OCI-LY3 (cell line): ENCODE data around the gene DNAJC7.

Experiments used
- H2AFZ ChIP-seq: fragments of 200-600, 300-600 bp; shearing (Covaris generic); 2 replicates; pipeline ENCODE4 v1.6.0; 2014; ENCODE audit warnings: antibody characterized with exemption, low read depth, low read length
- H3K27ac ChIP-seq: fragments of 200-600, 300-600 bp; sonication (generic); 2 replicates; pipeline ENCODE4 v1.5.1; 2014; ENCODE audit warnings: mild to moderate bottlenecking, low read length, moderate library complexity, mixed read lengths
- H3K27me3 ChIP-seq: fragments of 200-600, 300-600 bp; sonication (generic); 2 replicates; pipeline ENCODE4 v1.6.1; 2014; ENCODE audit warnings: low read depth, low read length, mixed read lengths
- H3K36me3 ChIP-seq: fragments of 200-600, 300-600 bp; sonication (generic); replicated peaks from 2 replicates; pipeline ENCODE3; 2014; ENCODE audit warnings: low read depth, low read length, mixed read lengths
- H3K4me1 ChIP-seq: fragments of 300-600, 200-600 bp; sonication (generic); 2 replicates; pipeline ENCODE4 v1.6.1; 2014; ENCODE audit warnings: low read length, mixed read lengths
- H3K4me2 ChIP-seq: fragments of 200-600, 300-600 bp; sonication (generic); 2 replicates; pipeline ENCODE4 v1.6.1; 2014; ENCODE audit warnings: low read length, mixed read lengths
- H3K4me3 ChIP-seq: fragments of 300-600, 200-600 bp; sonication (generic); 2 replicates; pipeline ENCODE4 v1.5.1; 2014; ENCODE audit warnings: antibody characterized with exemption, mild to moderate bottlenecking, low read length, moderate library complexity
- H3K79me2 ChIP-seq: fragments of 300-600, 200-600 bp; shearing (Covaris generic); 2 replicates; pipeline ENCODE4 v1.6.1; 2014; ENCODE audit warnings: mild to moderate bottlenecking, low read length, mixed read lengths
- H3K9ac ChIP-seq: fragments of 300-600, 200-600 bp; shearing (Covaris generic); 2 replicates; pipeline ENCODE4 v1.6.0; 2014; ENCODE audit warnings: mild to moderate bottlenecking, low read length, moderate library complexity
- H3K9me3 ChIP-seq: fragments of 200-600, 300-600 bp; shearing (Covaris generic); 2 replicates; pipeline ENCODE4 v1.6.1; 2014; ENCODE audit warnings: low read length, mixed read lengths; ENCODE audit not compliant: insufficient read depth
- H4K20me1 ChIP-seq: fragments of 200-600, 300-600 bp; sonication (generic); 2 replicates; pipeline ENCODE4 v1.6.1; 2016; ENCODE audit warnings: low read length, mixed read lengths; ENCODE audit not compliant: insufficient read depth
- CTCF ChIP-seq: fragments of 200-600, 300-600 bp; sonication (generic); IDR thresholded peaks from 2 replicates; pipeline ENCODE4 v1.5.1; 2014; ENCODE audit warnings: antibody characterized with exemption, low read length, low read depth
- EZH2phosphoT487 ChIP-seq: fragments of 200-600 bp; shearing (Covaris generic); IDR thresholded peaks from 2 replicates; pipeline ENCODE4 v1.6.1; 2018; ENCODE audit warnings: antibody characterized with exemption, mixed run types, low read depth

The DNAJC7 gene

GRCh38 chr17:41998497-41998896, 18.7 kb downstream of the DNAJC7 start:
- H3K4me2 ChIP-seq = no peak overlapping the region
- H3K27me3 ChIP-seq = no peaks in the 10 kb centered on the region
- peaks cover 39% of the 10 kb centered on the region for H3K4me1 ChIP-seq
- TF ChIP-seq EZH2phosphoT487 (no peak), CTCF (no peak)
- H2AFZ ChIP-seq = no peak overlapping the region
- 0 out of 2 replicates have a peak overlapping the region, but pooled peaks have one; percentile 11 for H3K27ac ChIP-seq
- H3K4me3 ChIP-seq = no peak overlapping the region
- no peaks in the 10 kb centered on the region for H3K9me3 ChIP-seq
- peaks cover 42% of the 10 kb centered on the region for H3K79me2 ChIP-seq
- no peak overlapping the region for H3K9ac ChIP-seq
- H3K36me3 ChIP-seq = peaks cover 58% of the 10 kb centered on the region
- peaks cover 15% of the 10 kb centered on the region; the same call in 1 of the 2 replicates for H4K20me1 ChIP-seq

- Histone ChIP-seq H3K9ac (peak overlapping the region; percentile 55; the same call in 1 of the 2 replicates), H3K4me2 (peak overlapping the region; percentile 76), H3K27me3 (no peaks in the 10 kb centered on the region), H2AFZ (no peak overlapping the region), H3K79me2 (peaks cover 25% of the 10 kb centered on the region), H3K36me3 (peaks cover 55% of the 10 kb centered on the region), H3K9me3 (no peaks in the 10 kb centered on the region), H3K4me3 (peak overlapping the region; percentile 45; the same call in 1 of the 2 replicates), H3K27ac (peak overlapping the region; percentile 95), H4K20me1 (0 out of 2 replicates have a peak, but pooled peaks cover 3% of the 10 kb centered on the region), H3K4me1 (peaks cover 39% of the 10 kb centered on the region)
- no peak for TF ChIP-seq EZH2phosphoT487
- TF ChIP-seq CTCF = no peak
Measured at GRCh38 chr17:41996855-41997164, 20.4 kb downstream of the DNAJC7 start.

GRCh38 chr17:41992576-41992975, 24.7 kb downstream of the DNAJC7 start:
- H3K27ac ChIP-seq = no peak overlapping the region
- no peak overlapping the region for H3K9ac ChIP-seq
- H3K9me3 ChIP-seq = no peaks in the 10 kb centered on the region
- no peaks in the 10 kb centered on the region for H4K20me1 ChIP-seq
- H3K36me3 ChIP-seq = peaks cover 70% of the 10 kb centered on the region
- peaks cover 10% of the 10 kb centered on the region for H3K79me2 ChIP-seq
- peaks cover 42% of the 10 kb centered on the region for H3K4me1 ChIP-seq
- H2AFZ ChIP-seq = no peak overlapping the region
- H3K4me3 ChIP-seq = no peak overlapping the region
- TF ChIP-seq CTCF = no peak
- H3K27me3 ChIP-seq = no peaks in the 10 kb centered on the region
- H3K4me2 ChIP-seq = no peak overlapping the region

GRCh38 chr17:41989702-41990419, 27.4 kb downstream of the DNAJC7 start:
- Histone ChIP-seq H3K36me3 (peaks cover 72% of the 10 kb centered on the region), H3K4me2 (no peak overlapping the region), H4K20me1 (no peaks in the 10 kb centered on the region), H3K4me1 (peaks cover 30% of the 10 kb centered on the region), H3K9ac (no peak overlapping the region), H3K79me2 (peaks cover 3% of the 10 kb centered on the region), H2AFZ (no peak overlapping the region), H3K9me3 (no peaks in the 10 kb centered on the region), H3K27ac (no peak overlapping the region), H3K4me3 (no peak overlapping the region), H3K27me3 (no peaks in the 10 kb centered on the region)
- TF ChIP-seq CTCF (no peak), EZH2phosphoT487 (no peak)
